ENCODE data around the gene TPPP3. TPM values are rescaled to one million over a fixed set of nuclear protein-coding genes. Genes with fewer than 3 reads are reported as not detected.

The TPPP3 gene
- total RNA-seq: not detected in 2 replicates

GRCh38 chr16:67393111-67393787 lies at the start of gene TPPP3:
TPPP3 (minus strand) TSS chr16:67393498; CDS start chr16:67391111, 2,387 bp downstream.

GRCh38 chr16:67430977-67431774 lies 37.9 kb upstream of the TPPP3 start, which contains the start of gene HSD11B2:
HSD11B2 (plus strand) TSS chr16:67431121; CDS start chr16:67431249, 128 bp downstream.

GRCh38 chr16:67415872-67416793 lies 22.8 kb upstream of the TPPP3 start, which contains the start of gene ZDHHC1:
ZDHHC1 (minus strand) TSS chr16:67416477; CDS start chr16:67407775, 8,702 bp downstream.

Other genes starting within 250 kb of the TPPP3 start
- gene B3GNT9, start 242.5 kb downstream of the TPPP3 start, total RNA-seq: 44.9 and 54.3 TPM in 2 replicates
- 26.9 and 33.2 TPM in 2 replicates for gene TRADD, start 233.6 kb downstream of the TPPP3 start, total RNA-seq
- 16.8 and 31.1 TPM in 2 replicates for gene FBXL8, start 233.5 kb downstream of the TPPP3 start, total RNA-seq
- 5.8 and 18.1 TPM in 2 replicates for gene HSF4, start 228.8 kb downstream of the TPPP3 start, total RNA-seq
- 37.5 and 51.4 TPM in 2 replicates for gene NOL3, start 223.0 kb downstream of the TPPP3 start, total RNA-seq
- 17.5 and 17.8 TPM in 2 replicates for gene MATCAP1, start 209.5 kb downstream of the TPPP3 start, total RNA-seq
- gene EXOC3L1, start 203.4 kb downstream of the TPPP3 start, total RNA-seq: 0.54 and 1.6 TPM in 2 replicates
- 50.9 and 63.4 TPM in 2 replicates for gene E2F4, start 201.3 kb downstream of the TPPP3 start, total RNA-seq
- gene ELMO3, start 194.4 kb downstream of the TPPP3 start, total RNA-seq: 0.36 and 0.49 TPM in 2 replicates
- 40.3 and 49.1 TPM in 2 replicates for gene TMEM208, start 166.4 kb downstream of the TPPP3 start, total RNA-seq
- gene FHOD1, start 146.0 kb downstream of the TPPP3 start, total RNA-seq: 13.6 and 19.0 TPM in 2 replicates
- gene SLC9A5, start 144.5 kb downstream of the TPPP3 start, total RNA-seq: 0.18 and 0.32 TPM in 2 replicates
- gene PLEKHG4, start 114.0 kb downstream of the TPPP3 start, total RNA-seq: 2.0 and 3.4 TPM in 2 replicates
- gene KCTD19, start 66.8 kb downstream of the TPPP3 start, total RNA-seq: not detected in 2 replicates
- gene LRRC36, start 66.7 kb downstream of the TPPP3 start, total RNA-seq: not detected in 2 replicates
- 7.5 and 9.2 TPM in 2 replicates for gene ZDHHC1, start 23.0 kb upstream of the TPPP3 start, total RNA-seq
- 0.18 and 0.49 TPM in 2 replicates for gene HSD11B2, start 37.6 kb upstream of the TPPP3 start, total RNA-seq
- gene ATP6V0D1, start 87.7 kb upstream of the TPPP3 start, total RNA-seq: 114 and 144 TPM in 2 replicates
- not detected in 2 replicates for gene AGRP, start 90.0 kb upstream of the TPPP3 start, total RNA-seq
- gene RIPOR1, start 135.3 kb upstream of the TPPP3 start, total RNA-seq: 23.5 and 25.6 TPM in 2 replicates
- 14.4 and 17.5 TPM in 2 replicates for gene CTCF, start 169.0 kb upstream of the TPPP3 start, total RNA-seq

All from cardiac atrium fibroblast (primary cell).